Measurements from ENCODE around the gene CSGALNACT2.

Gene CSGALNACT2

DNA sequence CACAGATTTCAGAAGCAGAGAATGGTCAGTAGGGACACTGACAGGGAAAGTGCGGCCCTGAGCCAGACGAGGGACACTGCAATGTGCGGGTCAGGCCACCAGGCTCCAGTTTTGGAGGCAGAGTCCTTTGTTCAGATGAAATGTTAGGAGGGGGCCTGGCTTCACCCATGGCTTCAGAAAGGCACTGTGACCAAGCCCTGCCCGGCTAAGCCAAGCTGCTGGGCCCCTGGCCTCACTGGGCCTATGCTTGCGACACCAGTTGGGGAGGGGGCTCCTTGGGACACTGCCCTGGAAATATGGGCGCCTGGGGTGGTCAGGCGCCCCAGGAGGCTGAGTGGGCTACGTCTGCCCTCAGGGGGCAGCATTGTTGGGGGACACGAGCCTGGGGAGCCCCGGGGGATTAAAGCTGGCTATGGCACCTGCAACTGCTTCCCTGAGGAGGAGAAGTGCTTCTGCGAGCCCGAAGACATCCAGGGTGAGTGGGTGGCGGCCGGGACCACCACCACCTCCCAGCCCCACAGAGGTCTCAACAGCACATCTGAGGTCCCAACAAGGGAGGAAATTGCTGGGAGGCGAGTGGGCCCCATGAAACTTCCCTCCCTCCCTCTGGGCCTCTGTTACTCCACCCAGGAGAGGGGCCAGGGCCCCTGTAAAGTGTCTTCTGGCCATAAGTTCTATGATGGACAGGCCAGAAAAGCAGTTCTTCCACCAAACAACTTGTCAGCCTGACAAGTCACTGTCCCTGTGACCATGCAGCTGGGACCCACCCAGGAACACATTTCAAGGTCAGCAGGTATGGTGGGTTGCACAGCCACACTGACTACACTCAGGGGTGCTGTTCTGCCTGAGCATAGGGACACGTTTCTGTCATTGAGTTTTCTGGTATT is 24.8 kb upstream of the CSGALNACT2 start:
- FAIRE-seq, result no peak
- TF ChIP-seq CTCF (IDR thresholded peaks at IDR 0.05; ENCODE audit: insufficient read depth, missing control alignments), result no peak
- DNase-seq (ENCODE audit: insufficient read length, low spot score), result no peak

GRCh38 chr10:43114088-43114742 is 24.0 kb upstream of the CSGALNACT2 start:
- TF ChIP-seq CTCF (IDR thresholded peaks at IDR 0.05; ENCODE audit: insufficient read depth, missing control alignments), result no peak
- DNase-seq (ENCODE audit: insufficient read length, low spot score) (no peak), FAIRE-seq (no peak)

GRCh38 chr10:43114743-43115611 is 23.3 kb upstream of the CSGALNACT2 start:
- DNase-seq (ENCODE audit: insufficient read length, low spot score), result no peak
- FAIRE-seq, result no peak

DNA sequence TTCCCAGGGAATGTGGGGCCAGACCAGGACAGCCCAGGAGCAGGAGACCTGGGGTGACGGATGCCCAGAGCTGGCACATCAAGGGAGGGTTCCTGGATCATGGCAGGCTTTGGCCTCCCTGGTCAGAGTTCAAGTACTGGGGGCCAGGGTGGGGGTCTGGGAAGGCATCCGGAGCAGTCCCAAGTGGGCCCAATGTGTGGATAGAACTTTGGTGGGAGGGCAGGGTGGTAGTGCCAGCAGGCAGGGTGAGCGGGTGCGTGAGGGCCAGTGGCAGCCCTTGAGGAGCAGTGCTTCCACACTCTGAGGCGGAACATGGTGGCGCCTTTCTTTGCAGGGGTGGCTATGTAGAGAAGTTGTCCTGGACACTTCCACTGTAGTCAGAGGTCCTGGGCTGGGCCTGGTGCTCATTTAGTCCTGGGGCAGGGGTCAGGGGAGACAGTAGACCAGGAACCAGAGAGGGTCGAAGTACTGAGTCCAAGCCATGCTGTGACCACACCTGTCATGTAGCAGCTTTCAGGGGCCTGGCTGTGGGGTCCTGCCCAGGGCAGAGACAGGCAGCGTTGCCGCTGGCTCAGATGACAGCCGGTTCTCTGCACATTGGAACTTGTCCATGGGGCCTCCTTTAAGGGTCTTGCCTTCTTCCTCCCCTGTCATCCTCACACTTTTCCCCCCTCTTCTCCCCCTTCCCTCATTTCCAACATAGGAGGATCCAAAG is 22.2 kb upstream of the CSGALNACT2 start:
- TF ChIP-seq CTCF (IDR thresholded peaks at IDR 0.05; ENCODE audit: insufficient read depth, missing control alignments), result no peak
- no peak for FAIRE-seq
- DNase-seq (ENCODE audit: insufficient read length, low spot score), result no peak

More at GRCh38 chr10:43114743-43115611, 23.3 kb upstream of the CSGALNACT2 start:
- no peak for TF ChIP-seq CTCF (IDR thresholded peaks at IDR 0.05; ENCODE audit: insufficient read depth, missing control alignments)

DNA sequence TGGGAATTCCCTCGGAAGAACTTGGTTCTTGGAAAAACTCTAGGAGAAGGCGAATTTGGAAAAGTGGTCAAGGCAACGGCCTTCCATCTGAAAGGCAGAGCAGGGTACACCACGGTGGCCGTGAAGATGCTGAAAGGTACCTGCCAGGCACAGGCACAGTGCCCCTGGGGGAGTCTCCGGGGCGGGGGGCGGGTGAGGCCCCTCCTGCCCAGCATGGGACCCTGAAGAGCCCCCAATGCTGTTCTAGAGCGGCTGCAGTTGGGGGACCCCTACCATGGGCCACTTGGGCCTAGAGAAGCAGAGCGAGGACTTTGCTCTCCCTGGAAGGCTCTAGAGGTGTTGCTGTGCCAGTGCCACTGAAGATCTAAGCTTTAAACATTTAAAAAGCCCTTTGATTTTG is 21.6 kb upstream of the CSGALNACT2 start:
- FAIRE-seq (no peak), DNase-seq (ENCODE audit: insufficient read length, low spot score) (no peak)
- no peak for TF ChIP-seq CTCF (IDR thresholded peaks at IDR 0.05; ENCODE audit: insufficient read depth, missing control alignments)

- FAIRE-seq, result no peak
- DNase-seq (ENCODE audit: insufficient read length, low spot score), result no peak
- no peak for TF ChIP-seq CTCF (IDR thresholded peaks at IDR 0.05; ENCODE audit: insufficient read depth, missing control alignments)
Measured at GRCh38 chr10:43117031-43117776, 21.0 kb upstream of the CSGALNACT2 start.

Data from D721Med (cell line).